Kidney epithelial cell (primary cell): ENCODE measurements around the gene B3GAT1. TPM values are rescaled to one million over a fixed set of nuclear protein-coding genes. Genes with fewer than 3 reads are reported as not detected.

ENCODE experiments used
- DNase-seq: peaks from one replicate; pipeline ENCODE4 v3.0.0-alpha.2; 2010; ENCODE audit warnings: low read depth
- H3K27me3 ChIP-seq: 2 replicates; pipeline ENCODE4 v1.6.0; 2011; ENCODE audit warnings: low read length; ENCODE audit not compliant: control insufficient read depth, insufficient read depth
- H3K36me3 ChIP-seq: 2 replicates; pipeline ENCODE4 v1.5.1; 2011; ENCODE audit warnings: low read length; ENCODE audit not compliant: control insufficient read depth, insufficient read depth
- H3K4me3 ChIP-seq: 2 replicates; pipeline ENCODE4 v1.5.1; 2011; ENCODE audit warnings: low read depth, mild to moderate bottlenecking, control low read depth, low read length
- CTCF ChIP-seq: IDR thresholded peaks from 2 replicates; pipeline ENCODE4 v1.5.1; 2011; ENCODE audit warnings: mild to moderate bottlenecking, moderate library complexity, low read length, control low read depth, inconsistent platforms; ENCODE audit not compliant: insufficient read depth, poor library complexity, severe bottlenecking
- total RNA-seq: library from RNA; depleted of rRNA; stranded (reverse); fragments of >200 nt; gene quantifications from 2 replicates; pipeline ENCODE4 v1.2.3, GENCODE V29; 2015

The B3GAT1 gene
- total RNA-seq, 1 donor from 2014 or later, result 0.71 TPM

- H3K27me3 ChIP-seq, result no peaks in the 10 kb centered on the region
- no peaks in the 10 kb centered on the region for H3K36me3 ChIP-seq
- no peak for TF ChIP-seq CTCF
- H3K4me3 ChIP-seq, result no peak overlapping the region
- no peak for DNase-seq
Observed at GRCh38 chr11:134442246-134442645, 30.2 kb upstream of the B3GAT1 start.

GRCh38 chr11:134441706-134442105, 29.7 kb upstream of the B3GAT1 start:
- Histone ChIP-seq H3K27me3 (no peaks in the 10 kb centered on the region), H3K4me3 (no peak overlapping the region), H3K36me3 (no peaks in the 10 kb centered on the region)
- no peak for TF ChIP-seq CTCF
- DNase-seq, result no peak

GRCh38 chr11:134441281-134441680, 29.2 kb upstream of the B3GAT1 start:
- Histone ChIP-seq H3K27me3 (no peaks in the 10 kb centered on the region), H3K4me3 (no peak overlapping the region), H3K36me3 (no peaks in the 10 kb centered on the region)
- DNase-seq, result no peak
- no peak for TF ChIP-seq CTCF

GRCh38 chr11:134440851-134441250, 28.8 kb upstream of the B3GAT1 start:
- H3K36me3 ChIP-seq, result no peaks in the 10 kb centered on the region
- no peak overlapping the region for H3K4me3 ChIP-seq
- TF ChIP-seq CTCF, result no peak

GRCh38 chr11:134438542-134439537, 26.8 kb upstream of the B3GAT1 start:
- no peak for TF ChIP-seq CTCF
- DNase-seq, result no peak
- Histone ChIP-seq H3K27me3 (no peaks in the 10 kb centered on the region), H3K4me3 (no peak overlapping the region), H3K36me3 (no peaks in the 10 kb centered on the region)

More at GRCh38 chr11:134440851-134441250, 28.8 kb upstream of the B3GAT1 start:
- no peaks in the 10 kb centered on the region for H3K27me3 ChIP-seq
- DNase-seq, result no peak
